Non-pigmented ciliary epithelial cell (primary cell): ENCODE results near the gene JOSD1.

Experiments used
- DNase-seq: peaks from one replicate; pipeline ENCODE4 v3.0.0-alpha.2; 2010; ENCODE audit warnings: low read depth

JOSD1 gene

DNA sequence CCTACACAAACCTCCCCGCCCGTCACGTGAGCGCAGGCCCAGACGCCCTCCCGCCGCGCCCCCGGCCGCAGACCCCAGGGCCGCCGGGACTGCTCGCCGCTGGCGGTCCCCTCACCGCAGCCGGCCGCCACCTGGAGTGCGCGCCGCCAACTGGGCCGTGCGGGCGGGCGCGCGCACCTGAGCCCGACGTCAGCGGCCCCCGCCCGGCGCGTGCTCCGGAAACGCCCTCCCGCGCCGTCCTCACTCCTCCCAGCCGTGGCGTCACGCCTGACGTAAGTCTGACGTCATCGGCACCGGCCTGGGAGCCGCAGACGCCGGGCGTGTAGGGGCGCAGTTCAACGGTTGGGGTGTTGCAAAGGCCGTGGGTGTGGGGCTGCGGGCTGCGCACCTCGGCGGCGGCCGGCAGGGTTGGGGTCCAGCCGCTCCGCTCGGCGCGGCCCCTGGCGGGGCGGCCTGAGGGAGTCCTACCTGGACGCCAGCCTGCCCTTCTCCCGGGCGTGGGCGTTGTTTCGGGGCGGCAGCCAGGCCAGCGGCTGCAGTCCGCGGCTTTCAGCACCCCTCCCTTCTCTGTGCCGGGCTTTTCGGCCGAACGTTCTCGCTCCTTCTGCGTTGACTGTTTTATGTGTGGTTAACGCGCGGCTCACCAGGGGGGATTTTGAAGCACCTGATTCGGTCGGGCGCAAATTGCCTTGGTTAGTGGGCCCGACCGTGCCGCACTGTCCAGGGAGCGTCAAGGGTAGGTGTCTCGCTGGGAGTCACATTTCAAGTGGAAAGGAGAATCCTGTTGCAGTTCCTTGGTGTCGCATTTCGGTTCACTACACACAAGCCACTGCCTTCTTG lies at the start of gene JOSD1:
Gene JOSD1, minus strand, starts transcription at position 155 of the 840 bp plus-strand sequence. CDS start 956 bp downstream, outside the sequence.
- no peak for DNase-seq

DNA sequence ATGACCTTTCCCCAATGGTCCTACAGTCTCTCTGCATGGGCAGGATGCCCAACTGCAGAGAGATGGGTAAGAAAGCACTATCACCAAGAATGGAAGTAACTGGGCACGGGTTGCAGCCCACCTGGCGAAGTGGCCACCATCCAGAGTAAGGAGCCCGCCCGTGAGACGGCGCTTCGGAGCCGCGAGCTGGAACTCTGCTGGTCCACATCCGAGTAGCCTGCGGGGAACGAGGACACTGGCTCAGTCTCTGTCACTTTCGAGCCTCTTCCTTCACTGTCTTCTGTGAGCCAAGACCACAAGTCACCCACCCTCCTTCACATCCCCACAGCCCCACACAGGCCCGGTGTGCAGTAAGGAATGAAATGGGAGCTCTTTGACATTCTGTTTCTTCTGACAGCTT lies 49.4 kb upstream of the JOSD1 start:
- no peak for DNase-seq

DNA sequence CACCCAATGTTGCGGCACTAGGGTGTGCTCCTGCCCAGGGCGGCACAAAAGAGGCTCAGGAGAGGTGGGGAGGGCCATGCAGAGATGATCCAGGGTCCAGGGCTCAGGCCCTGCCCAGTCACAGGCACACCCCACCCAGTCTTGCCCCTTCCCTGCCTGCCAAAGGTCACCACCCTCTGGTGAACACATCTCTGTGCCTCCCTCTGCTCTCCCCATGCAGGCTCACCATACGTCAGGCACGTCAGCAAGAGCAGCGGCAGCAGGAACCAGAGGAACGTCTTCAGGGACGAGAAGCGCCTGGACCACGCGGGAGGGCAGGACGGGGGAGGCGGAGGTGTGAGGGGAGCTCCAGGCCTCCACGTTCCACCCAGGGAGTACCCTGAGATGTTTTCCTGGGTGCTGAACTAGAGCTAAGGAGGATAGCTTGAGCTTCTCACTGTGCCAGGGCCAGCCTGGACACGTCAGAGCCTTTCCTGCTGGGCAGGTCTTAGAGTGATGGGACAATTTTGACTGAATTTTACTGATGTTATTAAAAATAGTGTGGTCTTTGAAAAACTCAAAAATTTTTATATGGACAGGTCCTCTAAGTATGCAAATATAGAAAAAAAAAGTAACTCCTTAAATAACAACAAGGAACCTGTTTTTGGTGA lies 47.9 kb upstream of the JOSD1 start:
- no peak for DNase-seq

DNA sequence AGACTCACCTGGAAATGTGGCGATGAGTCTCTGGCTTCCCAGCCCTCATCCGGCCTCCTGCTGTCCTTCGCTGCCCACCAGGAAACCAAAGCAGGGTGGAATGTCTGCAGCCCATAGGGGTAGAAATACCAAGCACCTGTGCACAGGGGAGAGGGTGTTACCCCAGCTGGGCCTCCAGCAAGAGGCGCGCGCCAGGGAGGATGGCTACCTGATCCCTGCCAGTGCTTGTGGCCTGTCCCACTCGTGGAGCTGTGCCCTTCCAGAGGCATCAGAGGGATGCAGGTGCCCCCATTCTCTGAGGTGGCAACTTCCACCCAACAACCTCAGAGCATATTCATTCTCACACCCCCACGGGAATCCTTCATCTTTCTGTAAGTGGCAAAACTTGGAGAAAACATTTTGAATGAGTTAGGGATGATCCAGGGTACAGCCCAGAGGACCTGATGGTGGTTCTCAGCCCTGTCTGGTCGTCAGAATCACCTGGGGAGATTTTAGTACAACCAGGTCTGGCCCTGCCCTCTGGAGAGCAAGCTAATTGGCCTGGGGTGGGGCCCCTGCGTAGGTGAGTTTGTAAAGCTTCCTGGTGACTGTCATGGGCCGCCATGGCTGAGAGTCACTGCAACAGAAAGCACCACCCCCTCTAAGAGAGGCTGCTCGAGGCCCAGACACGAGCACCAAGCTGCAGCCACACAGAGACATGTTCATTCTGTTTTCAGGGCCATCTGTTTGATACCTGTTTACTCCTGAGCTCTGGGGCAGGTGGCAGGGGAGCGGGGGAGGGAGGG lies 45.1 kb upstream of the JOSD1 start:
- no peak for DNase-seq

DNA sequence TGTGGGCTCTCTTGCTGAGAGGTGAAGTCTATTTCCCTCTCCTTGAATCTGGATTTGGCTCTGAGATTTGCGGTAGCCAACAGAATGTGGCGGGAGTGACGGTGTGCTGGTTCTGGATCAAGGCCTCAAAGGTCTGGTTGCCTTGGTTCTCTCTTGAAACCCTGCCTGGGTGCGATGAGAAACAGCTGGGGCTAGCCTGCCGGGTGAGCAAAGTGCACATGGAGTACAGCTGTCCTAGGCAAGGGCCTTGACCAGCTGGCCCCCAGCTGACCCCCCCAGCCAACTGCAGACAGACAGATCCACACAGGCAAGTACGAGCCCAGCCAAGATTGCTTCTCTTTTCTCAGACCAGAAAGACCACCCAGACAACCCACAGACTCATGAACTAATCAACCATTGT lies 44.2 kb upstream of the JOSD1 start:
- no peak for DNase-seq

DNA sequence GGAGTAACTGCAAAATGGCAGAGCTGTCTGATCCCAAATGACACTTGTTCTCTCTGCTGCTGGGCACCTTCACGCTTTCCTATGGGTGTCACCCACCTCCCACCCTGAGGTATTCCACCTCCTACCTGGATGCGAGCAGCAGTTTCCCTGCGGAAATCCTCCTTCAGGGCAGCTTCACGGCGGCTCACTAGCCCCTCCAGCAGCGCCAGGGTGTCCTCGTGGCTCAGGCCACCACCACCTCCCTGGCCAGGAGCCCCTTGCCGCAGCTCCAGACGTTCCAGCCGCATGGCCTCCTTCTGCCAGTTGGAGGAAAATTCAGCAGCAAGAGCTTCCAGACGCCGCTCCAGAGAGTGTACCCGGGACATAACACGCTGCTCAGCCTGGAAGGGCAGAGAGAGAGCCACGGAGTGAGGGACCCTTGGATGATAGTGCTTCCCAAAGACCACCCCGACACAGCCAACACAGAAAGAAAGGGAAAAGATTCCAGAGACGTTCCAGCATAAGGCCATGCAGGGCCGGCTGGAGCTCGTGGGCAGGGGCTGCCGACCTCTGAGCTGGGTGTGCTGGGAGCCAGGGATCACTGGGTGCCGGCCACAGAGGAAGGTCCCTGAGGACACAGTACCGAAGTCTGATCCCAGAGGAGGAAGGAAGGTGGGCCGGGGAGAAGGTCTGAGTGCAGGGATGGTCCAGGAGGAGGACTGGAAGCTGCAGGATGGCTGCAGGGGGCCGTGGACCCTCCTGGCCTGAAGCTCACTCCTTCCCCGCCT lies 41.6 kb upstream of the JOSD1 start:
- no peak for DNase-seq

DNA sequence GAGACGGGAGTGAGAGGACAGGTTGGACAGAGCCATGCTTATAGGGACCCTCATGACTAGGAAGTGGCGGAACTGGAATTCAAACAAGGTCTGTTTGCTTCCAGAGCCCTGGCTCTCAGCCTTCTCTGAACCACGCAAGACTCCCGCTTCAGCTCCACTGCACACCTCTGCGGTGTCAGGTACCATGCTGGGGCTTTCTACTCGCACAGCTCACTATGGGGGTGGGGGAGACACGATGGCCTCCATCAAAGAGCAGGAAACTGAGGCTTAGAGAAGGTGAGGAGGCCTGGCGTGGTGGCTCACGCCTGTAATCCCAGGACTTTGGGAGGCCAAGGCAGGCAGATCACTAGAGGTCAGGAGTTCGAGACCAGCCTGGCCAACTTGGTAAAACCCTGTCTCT lies 40.8 kb upstream of the JOSD1 start:
- no peak for DNase-seq

DNA sequence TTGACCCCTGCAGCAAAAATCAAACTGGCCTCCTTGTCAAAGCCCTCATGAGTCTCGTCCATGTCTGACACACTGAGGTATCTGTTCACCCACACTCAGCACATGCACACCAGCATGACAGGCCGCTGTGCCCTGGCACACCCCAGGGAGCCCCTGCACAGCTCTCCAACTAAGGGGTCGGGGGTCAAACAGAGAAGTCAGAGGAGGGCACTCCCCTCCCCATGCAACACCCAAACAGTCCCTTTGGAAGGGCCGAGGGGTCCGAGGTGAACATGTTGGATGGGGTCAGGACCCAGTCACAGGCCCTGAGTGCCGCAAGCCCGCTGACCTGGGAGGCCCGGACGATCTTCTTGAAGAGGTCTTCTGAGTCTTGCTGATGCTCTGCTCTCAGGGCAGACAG lies 40.4 kb upstream of the JOSD1 start:
- no peak for DNase-seq

DNA sequence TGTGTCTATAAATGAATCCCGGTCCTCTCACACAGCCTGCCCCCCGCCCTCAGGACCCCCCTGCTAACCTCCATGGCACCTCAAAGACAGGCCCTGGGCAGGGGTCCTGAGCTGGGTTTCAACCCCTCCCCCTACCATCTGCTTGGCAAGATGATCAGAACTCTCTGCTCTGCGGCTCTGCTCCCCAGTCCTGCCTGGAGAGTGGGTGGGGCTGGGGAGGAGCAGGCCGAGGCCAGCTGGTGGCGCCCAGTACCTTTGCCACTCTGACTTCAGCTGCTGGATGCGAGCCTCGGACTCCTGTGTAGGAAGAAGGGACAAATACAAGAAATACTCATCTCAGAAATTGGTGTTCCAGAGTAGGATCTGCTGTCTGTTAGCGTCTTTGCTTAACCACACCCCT lies 40.0 kb upstream of the JOSD1 start:
- DNase-seq: no peak

DNA sequence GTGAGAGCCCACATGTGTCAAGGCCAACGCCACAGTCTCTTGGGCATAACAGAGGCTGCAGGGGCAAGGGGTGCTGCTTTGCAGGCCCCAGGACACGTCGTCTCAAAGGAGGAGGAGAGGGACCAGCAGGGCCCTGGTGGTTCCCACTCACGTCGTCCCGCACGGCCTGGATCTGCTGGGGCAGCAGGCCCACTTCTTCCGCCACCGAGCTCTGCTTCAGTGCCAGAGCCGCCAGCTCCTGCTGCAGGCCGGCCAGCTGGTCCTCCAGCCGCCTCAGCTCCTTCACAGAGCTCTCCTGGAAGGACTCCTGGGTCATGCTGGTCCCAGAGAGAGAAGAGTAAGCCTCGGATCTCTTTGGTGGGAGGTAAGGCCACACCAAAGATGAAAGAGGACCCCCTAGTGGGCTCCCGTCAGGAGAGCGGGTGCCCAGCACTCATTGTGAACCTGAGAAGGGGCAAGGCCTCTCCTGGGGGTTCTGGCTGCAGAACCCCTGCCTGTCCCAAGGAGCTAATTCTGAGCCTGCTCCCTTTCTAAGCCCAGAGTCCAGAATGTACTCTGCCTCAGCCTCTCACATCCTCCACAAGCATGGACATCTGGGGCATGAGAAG lies 39.5 kb upstream of the JOSD1 start:
- DNase-seq: no peak

DNA sequence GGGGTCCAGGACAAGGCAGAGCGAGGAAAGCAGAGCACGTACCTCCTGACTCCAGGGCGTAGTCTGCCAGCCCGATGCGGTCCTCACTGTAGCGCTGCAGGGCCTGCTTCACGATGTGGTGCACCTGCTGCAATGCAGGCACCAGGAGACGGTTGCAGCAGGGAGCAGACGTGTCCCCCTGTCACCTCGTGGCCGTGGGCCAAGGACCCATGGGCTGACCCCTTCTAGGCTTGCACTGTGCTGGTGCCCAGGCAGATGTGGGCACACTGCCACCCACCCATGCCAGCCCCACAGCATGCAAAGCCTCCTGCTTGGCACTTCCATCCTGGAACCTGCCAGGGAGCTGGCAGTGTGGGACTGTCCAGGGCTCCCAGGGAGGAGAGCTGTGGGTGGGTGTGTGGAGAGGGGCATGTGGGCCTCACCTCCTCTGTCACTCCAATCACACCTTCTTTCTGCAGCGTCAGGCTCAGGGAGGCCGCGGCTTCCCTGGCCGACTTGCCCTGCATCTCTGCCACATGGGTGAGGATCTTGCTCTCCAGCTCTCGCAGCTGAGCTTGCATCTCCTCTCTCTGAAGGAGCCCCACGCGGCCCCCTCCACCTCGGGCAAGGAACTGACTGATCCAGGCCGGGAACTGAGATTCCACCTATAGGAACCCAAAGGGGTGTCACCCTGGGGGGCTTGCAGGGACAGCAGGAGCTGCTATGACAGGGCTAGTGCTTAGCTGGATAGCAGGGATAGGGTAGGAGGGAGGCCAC lies 38.7 kb upstream of the JOSD1 start:
- no peak for DNase-seq

DNA sequence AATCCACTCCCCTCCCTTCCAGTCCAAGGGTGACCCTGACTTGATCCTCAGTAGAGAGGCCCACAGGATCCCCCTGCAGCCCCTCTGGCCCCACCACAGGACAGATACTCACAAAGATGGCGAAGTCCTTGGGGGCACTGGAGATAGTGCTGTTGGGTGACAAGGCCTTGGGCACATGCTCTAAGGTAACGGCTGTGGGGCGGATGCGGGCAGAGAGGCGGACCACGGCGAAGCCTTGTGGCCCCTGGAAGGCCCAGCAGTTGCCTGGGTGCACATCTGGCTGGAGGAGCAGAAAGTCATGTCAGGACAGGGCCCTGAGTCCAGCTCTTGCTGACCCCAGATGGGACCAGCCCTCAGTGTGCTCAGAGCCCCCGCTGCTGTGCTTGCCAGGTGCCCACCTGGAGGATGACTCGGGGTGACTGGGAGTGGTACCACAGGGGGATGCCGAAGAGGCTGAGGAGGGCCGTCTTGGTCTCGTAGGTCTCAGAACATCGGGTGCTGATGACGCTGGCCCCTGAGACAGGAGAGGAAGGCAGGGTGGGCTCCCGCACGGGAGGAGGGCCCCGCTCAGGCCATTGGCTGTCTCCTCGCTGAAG lies 37.8 kb upstream of the JOSD1 start:
- no peak for DNase-seq

DNA sequence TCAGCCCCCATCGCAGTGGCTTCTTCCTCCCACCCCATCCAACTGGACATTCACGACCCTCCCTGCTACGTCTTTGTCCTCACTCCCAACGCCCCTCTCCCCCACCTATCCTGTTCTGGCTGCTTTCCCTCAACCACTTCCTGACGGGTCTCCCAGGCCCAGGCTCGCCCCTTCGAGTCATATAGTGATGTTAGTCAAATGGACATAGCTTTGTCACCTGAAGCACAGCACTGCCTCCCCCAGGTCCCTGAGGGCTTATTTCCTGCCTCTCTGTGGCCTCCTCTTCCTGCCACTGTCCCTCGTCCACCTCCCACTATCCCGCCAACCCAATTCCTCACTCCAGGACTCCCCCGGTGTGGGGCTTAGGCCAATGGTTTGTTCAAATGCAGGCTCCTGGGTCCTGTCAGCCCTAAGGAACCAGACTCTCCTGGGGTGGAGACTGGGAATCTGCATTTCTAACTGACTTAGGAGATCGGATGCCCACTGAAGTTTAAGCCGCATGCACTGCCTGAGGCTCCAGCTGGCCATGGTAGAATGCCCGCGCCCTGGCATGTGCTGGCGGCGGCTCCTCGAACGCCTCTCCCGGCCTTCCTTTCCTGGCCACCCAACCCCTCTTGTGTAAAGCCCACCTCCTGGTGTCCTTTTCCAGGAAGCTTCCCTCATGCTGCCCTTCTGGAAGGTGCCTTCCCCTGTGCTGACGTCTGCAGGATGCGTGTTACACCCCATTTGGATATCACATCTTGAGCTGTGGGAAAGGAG lies 36.7 kb upstream of the JOSD1 start:
- no peak for DNase-seq

DNA sequence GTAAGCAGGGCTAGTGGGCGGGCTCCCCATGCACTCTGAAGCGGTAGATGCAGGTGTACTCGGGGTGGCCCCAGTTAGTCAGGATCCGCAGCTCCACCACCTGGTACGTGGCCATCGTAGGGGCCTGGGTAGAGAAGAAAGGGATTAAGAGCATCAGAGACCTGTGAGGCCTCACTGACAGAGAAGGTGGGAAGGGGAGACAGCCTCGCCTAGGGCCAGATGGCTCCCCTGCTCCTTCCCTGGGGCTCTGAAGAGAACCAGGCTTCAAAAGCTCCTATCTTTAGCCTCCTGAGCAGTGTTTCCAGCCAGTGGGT lies 35.5 kb upstream of the JOSD1 start:
- DNase-seq: no peak

DNA sequence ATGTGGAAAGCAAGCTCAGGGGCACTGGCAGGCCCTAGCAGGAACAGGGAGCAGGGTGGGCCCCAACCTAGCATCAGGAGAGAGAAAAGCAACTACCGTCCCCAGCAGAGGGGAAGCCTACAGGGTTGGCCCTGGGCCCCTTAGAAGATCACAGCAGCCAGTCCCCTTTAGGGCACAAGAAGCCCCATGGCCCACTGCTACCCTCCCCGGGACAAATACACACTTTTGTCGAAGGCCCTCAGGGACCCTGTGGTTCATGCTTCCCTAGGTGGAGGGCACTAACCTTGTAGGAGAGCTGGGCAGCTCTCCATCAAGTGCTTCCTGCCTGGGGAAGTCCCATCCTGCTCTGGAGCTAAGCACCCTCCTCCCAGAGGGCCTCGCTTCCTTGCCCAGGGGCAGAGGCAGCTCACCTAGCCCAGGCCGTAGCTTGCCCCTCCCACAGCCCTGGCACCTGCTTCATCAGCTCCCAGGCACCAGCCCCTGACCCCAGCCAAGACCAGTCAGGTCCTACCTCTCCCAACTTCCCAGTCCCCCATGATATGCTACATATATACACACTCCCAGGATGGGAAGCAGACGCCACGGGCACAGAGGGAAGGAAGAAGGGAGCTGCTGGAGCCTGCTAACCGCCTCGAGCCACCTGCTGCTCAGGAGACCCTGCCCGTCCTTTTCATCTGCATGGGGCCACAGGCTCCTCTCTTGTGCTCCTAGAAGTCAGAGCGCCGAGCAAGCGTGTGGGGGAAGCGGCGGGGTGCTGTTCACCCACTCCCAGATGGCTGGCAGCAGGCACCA lies 34.9 kb upstream of the JOSD1 start:
- DNase-seq: no peak

DNA sequence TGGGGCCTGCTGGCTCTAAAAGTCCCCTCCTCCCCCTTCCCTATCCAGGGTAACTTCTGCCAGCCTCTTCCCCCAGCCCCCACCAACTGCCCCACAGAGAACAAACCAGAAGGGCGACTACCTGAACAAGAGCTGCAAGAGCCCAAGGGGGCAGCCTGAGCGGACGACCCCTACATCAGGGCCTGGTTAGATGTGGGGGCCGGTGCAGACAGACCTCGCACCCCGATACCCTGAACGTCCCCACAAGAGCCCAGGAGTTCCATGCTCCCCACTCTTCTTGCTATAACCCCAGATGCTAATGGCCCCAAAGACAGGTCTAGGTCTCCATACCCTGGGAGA lies 34.4 kb upstream of the JOSD1 start:
- DNase-seq: no peak

DNA sequence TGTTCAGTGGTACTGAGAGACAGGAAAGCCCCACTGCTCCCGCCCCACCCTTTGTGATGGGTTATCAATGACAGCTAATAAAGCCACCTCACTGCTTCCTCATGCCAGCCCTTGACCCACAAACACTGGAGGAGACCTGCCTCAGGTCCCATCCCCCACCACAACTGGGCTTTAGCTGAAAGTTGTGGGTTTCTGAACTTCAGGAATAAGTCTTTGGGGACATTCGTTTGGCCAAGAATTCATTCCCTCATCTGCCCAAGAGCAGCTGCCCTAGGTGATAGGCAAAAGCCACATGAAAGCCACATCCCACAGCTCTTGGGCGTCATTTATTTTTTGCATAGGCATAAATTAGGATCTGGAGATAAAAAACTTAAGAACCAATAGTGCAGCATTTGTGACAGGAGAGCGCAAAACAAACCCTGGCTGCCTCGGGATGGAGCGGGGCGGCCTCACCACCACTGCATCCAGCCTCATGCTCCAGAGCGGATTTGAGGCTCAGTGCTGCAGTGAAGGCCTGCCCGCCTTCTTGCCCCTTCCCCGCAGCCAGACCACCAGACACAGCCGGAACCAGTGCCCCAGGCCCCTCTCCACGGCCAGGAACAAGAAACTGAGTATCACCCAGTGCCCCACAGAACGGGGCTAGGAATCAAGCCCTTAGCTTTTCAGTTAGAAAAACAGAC lies 33.8 kb upstream of the JOSD1 start:
- DNase-seq: no peak

DNA sequence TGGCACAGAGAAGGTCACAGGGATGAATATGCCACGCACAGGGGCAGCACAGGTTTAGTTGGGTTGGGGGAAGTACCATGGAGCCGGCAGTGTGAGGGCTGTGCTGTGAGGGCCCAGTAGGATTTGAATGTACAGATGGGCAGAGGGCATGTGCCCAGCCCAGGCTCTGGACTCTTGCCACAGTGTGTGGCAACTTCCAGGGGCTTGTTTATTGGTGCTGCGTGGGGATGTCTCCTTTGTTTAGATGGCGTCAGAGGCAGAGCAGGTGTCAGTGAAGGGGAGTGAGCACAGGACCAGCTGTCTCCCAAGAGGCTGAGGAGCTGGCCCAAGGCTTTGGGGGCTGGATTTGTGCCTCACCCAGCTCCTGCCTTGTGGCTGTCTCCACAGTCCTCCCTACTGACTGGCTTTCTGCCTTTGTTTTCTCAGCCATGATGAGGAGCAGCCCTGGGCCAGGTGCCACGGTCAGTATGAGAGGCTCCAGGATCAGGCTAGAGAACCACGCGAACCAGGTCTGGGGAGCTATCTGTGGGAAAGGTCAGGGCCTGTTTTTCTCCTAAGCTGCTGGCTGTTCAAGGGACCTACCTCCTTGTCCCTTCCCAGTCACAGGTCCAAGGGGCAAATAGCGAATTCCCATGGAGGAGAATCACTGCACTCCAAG lies 33.1 kb upstream of the JOSD1 start:
- DNase-seq: no peak
